NCI-H2196 (cell line): ENCODE measurements around the gene GSPT1.
"Not testable (repeated sequence)": the region's sequence is repeated elsewhere in the genome, so short reads cannot be mapped to it uniquely, and the experiment has no call there.

ENCODE experiments used
- DNase-seq: peaks from one replicate; lab custom pipeline; 2025; ENCODE audit not compliant: unreplicated experiment; lab: John Stamatoyannopoulos, UW

The GSPT1 gene

DNA sequence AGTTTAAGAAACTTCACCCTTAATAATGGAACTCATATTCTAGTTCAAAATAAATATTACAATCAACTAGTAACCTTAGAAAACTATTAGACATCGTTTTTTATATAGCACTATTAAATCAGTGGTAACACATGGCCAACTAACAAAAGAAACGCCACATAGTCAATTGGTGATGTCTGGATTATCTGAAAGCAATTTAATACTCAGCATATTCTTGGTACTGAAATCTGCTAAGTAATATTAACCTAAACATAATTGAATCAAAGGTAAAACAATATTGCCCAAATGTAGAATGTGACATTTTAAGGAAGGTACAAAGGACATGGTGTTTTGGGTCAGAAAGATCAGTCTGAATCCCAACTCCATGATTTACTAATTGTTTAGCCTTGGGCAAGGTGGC, 53.3 kb downstream of the GSPT1 start:
- DNase-seq = no peak

GRCh38 chr16:11857161-11857560, 58.6 kb downstream of the GSPT1 start:
- no peak for DNase-seq

GRCh38 chr16:11852092-11852809, 63.5 kb downstream of the GSPT1 start:
- no peak for DNase-seq

DNA sequence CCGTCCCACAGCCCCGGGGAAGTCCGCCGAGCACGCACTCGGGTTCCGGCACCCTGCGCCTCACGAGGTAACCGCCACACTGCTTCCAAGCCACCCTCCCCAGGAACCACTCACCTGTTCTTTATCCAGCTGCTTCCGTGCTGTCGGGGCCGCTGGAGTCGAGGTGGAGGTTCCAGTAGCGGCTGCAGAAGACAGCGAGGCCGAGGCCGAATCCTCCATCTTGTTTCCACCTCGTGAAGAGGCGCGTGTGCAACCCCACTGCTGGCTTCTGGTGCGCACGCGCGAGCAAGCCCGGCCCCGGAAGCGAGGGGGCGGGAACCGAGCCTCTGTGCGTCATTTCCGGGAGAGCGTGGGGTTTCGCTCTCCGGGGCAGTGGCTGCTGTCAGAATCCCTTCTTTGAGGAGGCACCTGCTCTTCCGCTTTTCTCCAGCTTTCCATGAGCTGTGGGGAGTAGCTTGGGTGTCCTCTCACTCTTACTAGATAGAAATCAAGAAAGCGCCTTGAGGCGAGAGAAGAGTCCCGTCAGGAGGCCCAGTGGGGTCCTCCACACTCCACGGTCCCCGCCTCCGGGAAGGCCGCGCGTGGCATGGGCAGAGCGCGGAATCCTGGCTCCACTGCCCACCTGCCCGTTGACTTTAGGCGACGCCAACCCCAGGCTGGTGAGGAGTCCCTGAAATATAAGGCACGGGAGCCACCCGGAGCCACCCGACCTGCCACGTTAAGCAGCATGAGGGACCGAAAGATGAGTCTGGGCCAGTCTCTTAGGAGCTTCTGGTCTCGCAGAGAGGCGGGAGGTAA, 64.3 kb downstream of the GSPT1 start, which contains the start of gene RSL1D1:
Gene RSL1D1 (minus strand): TSS at position 249 of the 798 bp plus-strand sequence. CDS start 30 bp downstream, at position 219.
- DNase-seq = peak; percentile 88

DNA sequence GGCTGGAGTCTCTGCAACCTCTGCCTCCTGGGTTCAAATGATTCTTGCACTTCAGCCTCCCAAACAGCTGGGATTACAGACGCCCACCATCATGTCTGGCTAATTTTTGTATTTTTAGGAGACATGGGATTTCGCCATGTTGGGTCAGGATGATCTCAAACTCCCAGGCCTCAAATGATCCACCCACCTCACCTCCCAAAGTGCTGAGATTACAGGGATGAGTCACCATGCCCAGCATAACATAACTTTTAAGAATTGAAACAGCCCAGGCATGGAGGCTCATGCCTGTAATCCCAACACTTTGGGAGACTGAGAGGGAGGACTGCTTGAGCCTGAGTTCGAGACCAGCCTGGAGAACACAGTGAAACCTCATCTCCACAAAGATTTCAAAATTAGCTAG, 66.9 kb downstream of the GSPT1 start:
- no peak for DNase-seq

DNA sequence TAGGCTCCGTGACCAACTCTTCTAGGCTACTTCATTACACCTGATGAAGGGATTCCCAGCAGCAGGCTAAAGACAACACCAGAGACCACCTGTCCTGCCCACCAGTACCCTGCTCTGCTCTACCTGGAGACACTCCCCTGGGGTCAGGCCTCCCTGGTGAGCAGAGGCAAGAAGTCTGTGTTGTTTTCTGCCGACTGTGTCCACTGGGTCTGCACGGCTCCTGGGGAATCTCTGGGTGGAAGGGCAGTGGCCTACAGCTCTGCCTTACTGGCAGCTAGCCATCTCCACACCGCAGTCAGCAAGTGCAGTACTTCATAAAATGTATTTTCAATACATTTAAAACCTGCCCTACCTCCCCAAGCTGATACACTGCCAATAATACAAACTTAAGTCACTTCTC, 71.3 kb downstream of the GSPT1 start:
- DNase-seq = no peak

GRCh38 chr16:11843861-11844260, 71.9 kb downstream of the GSPT1 start:
- DNase-seq = no peak

DNA sequence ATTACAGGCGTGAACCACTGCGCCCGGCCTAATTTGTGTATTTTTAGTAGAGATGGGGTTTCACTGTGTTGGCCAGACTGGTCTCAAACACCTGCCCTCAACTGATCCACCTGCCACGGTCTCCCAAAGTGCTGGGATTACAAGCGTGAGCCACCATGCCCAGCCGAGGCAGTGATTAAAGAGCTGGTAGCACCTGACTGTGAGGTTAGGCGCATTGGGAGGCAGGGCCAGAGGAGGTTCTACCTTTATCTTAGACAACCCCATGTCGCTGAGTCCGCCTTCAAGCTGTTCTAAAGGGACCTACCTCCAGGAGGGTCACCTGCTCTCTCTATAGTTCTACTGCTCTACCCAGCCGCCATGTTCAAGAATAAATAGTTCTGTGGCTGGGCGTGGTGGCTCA, 72.5 kb downstream of the GSPT1 start:
- DNase-seq = no peak

- no peak for DNase-seq
These were observed 74.7 kb downstream of the GSPT1 start for GRCh38 chr16:11841026-11841425.

- DNase-seq = no peak
These were observed 79.0 kb downstream of the GSPT1 start for GRCh38 chr16:11836650-11837244.

GRCh38 chr16:11835891-11836649, 79.7 kb downstream of the GSPT1 start:
- peak; percentile 22 for DNase-seq

- no peak for DNase-seq
These were observed 80.4 kb downstream of the GSPT1 start for GRCh38 chr16:11835309-11835708.

DNA sequence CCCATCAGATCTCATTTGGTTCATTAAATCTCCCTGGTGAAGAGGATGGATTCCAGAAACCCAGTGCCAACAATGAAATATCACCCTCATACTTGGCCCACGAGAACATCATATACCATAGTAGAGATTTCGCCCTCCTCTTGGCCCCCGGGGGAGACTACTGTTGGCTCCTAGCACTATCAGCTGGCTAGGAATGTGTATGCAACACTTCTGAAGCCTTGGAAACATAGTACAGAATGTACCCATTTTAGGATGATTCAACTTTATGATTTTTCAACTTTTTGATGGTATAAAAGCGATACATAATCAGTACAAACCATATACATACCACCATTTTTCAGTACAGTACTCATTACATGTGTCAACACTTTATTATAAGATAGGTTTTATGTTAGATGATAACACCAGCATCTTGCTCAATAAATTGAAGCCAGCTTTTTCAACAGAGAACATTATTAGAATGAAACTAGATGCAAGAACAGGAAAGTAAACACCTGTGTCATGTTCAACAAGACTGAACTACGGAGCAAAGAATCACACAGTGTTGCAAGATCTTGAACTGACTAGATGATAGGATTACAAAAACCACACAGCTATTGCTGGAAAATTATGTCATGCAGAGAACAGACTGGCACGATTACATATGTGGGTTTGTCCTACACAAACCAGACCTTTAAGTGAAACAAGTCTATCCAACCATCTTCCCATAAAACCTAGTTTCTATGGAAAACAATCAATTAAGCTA, 81.6 kb downstream of the GSPT1 start:
- peak; percentile 45 for DNase-seq

DNA sequence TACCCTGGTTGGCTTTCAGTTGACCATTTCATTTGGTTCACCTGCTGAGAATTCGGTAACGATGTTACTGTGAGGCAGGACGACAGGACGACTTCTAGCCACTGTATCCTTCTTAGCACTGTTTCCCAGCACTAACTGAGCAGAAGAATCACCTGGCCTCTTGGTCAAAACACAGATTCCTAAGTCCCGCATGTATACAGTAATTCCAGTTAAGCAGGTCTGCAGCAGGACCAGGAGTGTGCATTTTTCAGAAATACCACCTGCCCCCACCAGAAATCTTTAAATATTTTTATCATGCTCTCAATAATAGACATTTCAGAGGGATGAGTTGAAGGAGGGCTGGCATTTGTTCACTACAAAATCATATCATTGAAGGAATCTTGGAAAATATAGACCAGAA, 87.1 kb downstream of the GSPT1 start:
- no peak for DNase-seq

- DNase-seq = not testable (repeated sequence)
These were observed 90.1 kb downstream of the GSPT1 start for GRCh38 chr16:11825520-11826165.

DNA sequence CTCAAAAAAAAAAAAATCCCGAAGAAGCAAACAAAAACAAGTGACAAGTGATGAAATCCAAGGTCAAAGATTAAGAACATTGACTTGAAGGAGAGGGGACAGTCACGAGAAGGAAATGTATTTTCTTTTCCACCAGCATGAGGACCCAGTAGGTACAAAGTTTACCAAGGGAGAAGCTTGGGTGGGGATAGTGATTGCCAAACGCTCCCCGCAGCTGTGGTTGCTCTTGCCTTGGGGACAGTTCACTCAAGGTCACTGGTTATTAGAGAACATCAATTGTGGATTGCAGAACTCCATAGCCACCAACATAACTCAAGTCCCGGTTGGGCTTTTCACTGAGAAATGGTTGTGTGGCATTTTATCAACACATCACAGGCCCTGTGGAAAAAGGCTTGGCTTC, 91.4 kb downstream of the GSPT1 start:
- no peak for DNase-seq

- DNase-seq = not testable (repeated sequence)
These were observed 92.1 kb downstream of the GSPT1 start for GRCh38 chr16:11823645-11824044.

DNA sequence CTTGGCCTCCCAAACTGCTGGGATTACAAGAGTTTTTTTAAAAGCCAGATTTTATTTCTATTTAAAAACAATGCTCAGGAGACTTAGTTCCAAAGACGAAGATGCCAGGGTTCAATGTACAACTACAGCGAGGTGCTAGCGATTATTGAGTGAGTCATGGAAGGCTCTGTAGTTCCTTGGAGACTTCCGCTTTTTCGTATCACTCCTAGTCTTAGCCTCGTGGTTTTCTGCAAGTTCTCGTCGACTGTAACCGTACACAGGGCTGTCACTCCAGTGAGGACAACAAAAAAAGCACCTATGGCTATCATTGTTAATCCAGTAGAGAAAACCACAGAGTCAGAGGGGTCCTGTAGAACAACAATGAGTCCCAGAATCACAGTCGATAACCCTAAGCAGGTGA, 96.0 kb downstream of the GSPT1 start:
- no peak for DNase-seq

GRCh38 chr16:11818970-11819369, 96.8 kb downstream of the GSPT1 start:
- not testable (repeated sequence) for DNase-seq
